Activated T-helper 1 cell treated with Interleukin-2 at 50 U/mL for 16 hours (primary cell): ENCODE results near the gene C5orf58.

Experiments used
- DNase-seq: peaks from one replicate; pipeline ENCODE4 v3.0.0-alpha.2; 2020; ENCODE audit warnings: low read depth

C5orf58 gene

GRCh38 chr5:170283296-170283695, 50.5 kb downstream of the C5orf58 start:
- no peak for DNase-seq

- DNase-seq: no peak
Observed at GRCh38 chr5:170284231-170284630, 51.4 kb downstream of the C5orf58 start.

GRCh38 chr5:170285181-170285580, 52.4 kb downstream of the C5orf58 start:
- no peak for DNase-seq

GRCh38 chr5:170286386-170286925, 53.7 kb downstream of the C5orf58 start:
- DNase-seq: no peak

GRCh38 chr5:170287532-170287931, 54.7 kb downstream of the C5orf58 start:
- DNase-seq: no peak

GRCh38 chr5:170288151-170288550, 55.4 kb downstream of the C5orf58 start:
- DNase-seq: no peak

GRCh38 chr5:170288551-170288950, 55.8 kb downstream of the C5orf58 start:
- DNase-seq: no peak

GRCh38 chr5:170289121-170289520, 56.3 kb downstream of the C5orf58 start:
- DNase-seq: no peak

- DNase-seq: no peak
Observed at GRCh38 chr5:170289764-170290163, 57.0 kb downstream of the C5orf58 start.

- no peak for DNase-seq
Observed at GRCh38 chr5:170290498-170290897, 57.7 kb downstream of the C5orf58 start.

- DNase-seq: no peak
Observed at GRCh38 chr5:170292179-170293104, 59.7 kb downstream of the C5orf58 start.

- DNase-seq: no peak
Observed at GRCh38 chr5:170293273-170293672, 60.5 kb downstream of the C5orf58 start.

GRCh38 chr5:170294057-170294456, 61.3 kb downstream of the C5orf58 start:
- no peak for DNase-seq

GRCh38 chr5:170294556-170294955, 61.8 kb downstream of the C5orf58 start:
- DNase-seq: no peak
